Left cardiac atrium (tissue), 4 donors: ENCODE data around the gene SMARCD3. TPM values are rescaled to one million over a fixed set of nuclear protein-coding genes. Genes with fewer than 3 reads are reported as not detected.

Experiments used
- ATAC-seq, 2 donors: fragments of 200-7000 bp; cut with Tn5 transposase; one replicate each; pipeline ENCODE4 v1.9.1; 2020; ENCODE audit warnings: mild to moderate bottlenecking in 2 of 2, moderate library complexity in 2 of 2
- DNase-seq: peaks from one replicate; pipeline ENCODE4 v3.0.0-alpha.2; 2020
- intact Hi-C, 2 donors: fragments of 100-400 bp; cut with DNase I; formaldehyde crosslinking; loops; one replicate each; pipeline versions ENCODE4 v1.14.1 to v1.15.1; 2022 to 2023
- total RNA-seq, 2 donors: library from RNA; stranded (reverse); fragmentation: NEBNext Ultra II Directional; extraction: Animal tissue kit (Norgen Biotek cat#: 25700); gene quantifications; one replicate each; pipeline ENCODE4 v1.2.1, GENCODE V29; 2021
- donor health status: DM: no; HTN: yes; CAD: no.
- donor health status: DM: no; HTN: yes; CAD: no; lungs with severe emphysema.
- donor health status: DM: yes; HTN: yes; CAD: no.
- donor health status: Dilated cardiomyopathy.

The SMARCD3 gene
- total RNA-seq, 2 donors from 2014 or later = 95.5 to 107 TPM

- intact Hi-C loops = no loop called here
- no peak for ATAC-seq
- DNase-seq = peak; percentile 50
These were observed 2.8 kb upstream of the SMARCD3 start for GRCh38 chr7:151251328-151251688.

GRCh38 chr7:151250181-151251132, 2.0 kb upstream of the SMARCD3 start:
- no peak for DNase-seq
- ATAC-seq = no peak
- intact Hi-C loops = no loop called here

- peak; percentile 75 for DNase-seq
- intact Hi-C loops = loop anchor here (5.0 kb wide), 1 partner anchor 53 kb away; no protein-coding TSS in a partner anchor
- peak; percentile 35 to 40 for ATAC-seq
These were observed 1.2 kb upstream of the SMARCD3 start for GRCh38 chr7:151249732-151250072.

DNA sequence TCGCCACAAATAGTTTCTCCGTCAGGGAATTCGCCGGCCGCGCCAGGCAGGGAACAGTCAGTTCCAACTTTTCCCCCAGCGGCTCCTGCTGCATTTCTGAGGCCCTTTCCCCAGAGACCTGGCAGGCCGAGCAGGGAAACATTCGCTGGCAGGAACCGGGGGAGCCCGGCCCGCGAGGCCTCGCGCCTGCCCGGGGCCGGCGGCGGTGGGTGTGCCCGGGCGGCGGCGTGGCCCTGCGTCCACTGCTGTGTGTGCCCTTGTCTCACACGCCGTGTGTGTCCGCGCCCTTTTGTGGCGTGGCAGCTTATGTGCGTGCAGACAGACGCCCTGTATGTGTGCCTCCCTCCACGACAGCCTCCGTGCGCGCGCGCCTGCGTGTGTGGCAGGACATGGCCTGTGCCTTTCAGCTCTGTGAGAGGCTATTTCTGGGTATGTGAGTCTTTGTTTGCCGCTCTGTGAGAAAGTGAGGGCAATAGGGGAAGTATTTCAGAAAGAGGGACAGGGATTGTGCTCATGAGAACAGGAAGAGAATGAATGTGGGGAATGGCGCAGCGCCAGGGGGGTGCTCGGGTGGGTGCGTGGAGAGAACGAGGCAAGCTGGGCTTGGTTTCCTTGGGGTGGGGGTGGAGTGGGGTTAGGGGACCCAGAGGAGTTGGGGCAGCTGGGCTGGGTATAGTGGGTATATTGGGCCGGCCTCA, 689 bp upstream of the SMARCD3 start:
- ATAC-seq (peak; percentile 15 to 27), DNase-seq (peak; percentile 74)
- intact Hi-C loops = loop anchor here (5.0 kb wide), 1 partner anchor 53 kb away; no protein-coding TSS in a partner anchor

DNA sequence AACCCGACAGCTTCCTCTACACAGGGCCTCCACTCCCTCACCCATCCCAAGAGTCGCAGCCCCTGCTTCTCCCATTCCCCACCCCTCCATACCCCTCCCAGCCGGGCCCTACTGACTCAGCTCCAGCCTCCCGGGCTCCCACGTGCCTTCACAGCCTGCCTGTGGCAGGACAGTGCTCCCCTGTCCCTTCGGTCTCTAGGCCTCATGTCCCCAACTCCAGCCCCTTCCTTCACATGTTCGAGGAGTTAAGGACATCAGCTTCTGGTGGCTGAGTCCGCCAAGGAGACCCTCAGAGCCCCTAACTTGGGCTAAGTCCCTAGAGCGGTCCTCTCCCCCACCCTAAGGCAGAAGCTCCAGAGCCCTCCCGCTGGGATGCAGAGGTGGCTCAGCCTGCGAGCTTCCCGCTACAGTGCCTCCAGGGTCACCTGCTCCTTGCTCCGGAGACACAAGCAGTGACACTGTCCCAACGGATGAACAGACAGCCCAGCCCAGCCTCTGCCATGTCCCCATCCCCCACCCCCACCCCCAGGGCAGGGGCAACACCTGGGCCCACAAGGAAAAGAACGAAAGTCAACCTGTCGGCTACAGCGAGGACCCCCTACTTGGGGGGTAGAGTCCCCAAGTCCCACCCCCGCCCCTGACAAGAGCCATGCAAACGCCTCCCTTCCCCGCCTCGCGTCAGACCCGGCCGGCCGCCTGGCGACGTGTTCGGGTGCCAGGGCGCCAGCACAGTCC, 716 bp downstream of the SMARCD3 start:
- peak; percentile 43 for DNase-seq
- intact Hi-C loops = loop anchor here (5.0 kb wide), 1 partner anchor 55 kb away; no protein-coding TSS in a partner anchor
- peak; percentile 5 to 9 for ATAC-seq

GRCh38 chr7:151246851-151247580, 1.5 kb downstream of the SMARCD3 start:
- intact Hi-C loops = loop anchor here (5.0 kb wide), 1 partner anchor 55 kb away; no protein-coding TSS in a partner anchor
- ATAC-seq = no peak
- DNase-seq = no peak

DNA sequence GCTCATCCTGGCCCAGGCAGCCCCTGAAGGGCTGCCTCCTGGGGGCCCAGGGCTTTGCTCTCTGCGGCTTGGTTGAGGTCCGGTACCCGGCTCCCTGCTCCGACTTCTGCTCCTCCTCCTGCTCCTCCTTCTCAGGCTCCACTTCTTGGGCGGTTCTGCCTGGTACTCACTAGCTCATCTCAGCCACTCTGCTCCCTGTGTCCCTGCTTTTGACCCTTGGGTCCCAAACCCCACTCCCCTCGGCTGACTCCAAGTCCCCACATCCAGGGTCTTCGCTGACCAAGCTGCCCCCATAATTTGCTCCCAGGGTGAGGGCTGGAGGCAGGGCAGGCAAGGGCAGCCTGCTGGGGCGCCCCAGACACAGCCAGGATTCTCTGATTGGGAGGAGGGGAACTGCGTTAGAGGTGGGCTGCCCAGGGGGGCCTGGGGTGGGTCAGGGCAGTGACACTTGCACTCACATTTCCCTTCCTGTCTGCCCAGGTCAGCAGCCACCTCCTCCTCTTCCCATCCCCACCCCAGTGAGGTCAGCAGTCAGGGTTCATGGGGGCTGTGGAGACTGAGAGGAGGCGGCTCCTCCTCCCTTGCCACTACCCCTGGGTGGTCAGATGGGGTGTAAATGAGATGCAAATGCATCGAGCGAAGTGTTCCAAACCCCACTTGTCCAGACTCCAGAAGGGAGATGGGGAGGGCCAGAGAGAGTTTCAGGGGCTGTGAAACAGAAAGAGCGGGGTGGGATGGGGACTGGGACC, 2.2 kb downstream of the SMARCD3 start:
- DNase-seq = no peak
- intact Hi-C loops = loop anchor here (5.0 kb wide), 1 partner anchor 56 kb away; no protein-coding TSS in a partner anchor
- no peak for ATAC-seq

GRCh38 chr7:151245360-151246101, 3.0 kb downstream of the SMARCD3 start:
- intact Hi-C loops = loop anchor here (5.0 kb wide), 1 partner anchor 57 kb away; no protein-coding TSS in a partner anchor
- DNase-seq = peak; percentile 61

GRCh38 chr7:151244841-151245346, 3.6 kb downstream of the SMARCD3 start:
- ATAC-seq (no peak), DNase-seq (no peak)
- intact Hi-C loops = loop anchor here (5.0 kb wide), 1 partner anchor 57 kb away; no protein-coding TSS in a partner anchor

More at GRCh38 chr7:151245360-151246101, 3.0 kb downstream of the SMARCD3 start:
- peak; percentile 14 to 18 for ATAC-seq

DNA sequence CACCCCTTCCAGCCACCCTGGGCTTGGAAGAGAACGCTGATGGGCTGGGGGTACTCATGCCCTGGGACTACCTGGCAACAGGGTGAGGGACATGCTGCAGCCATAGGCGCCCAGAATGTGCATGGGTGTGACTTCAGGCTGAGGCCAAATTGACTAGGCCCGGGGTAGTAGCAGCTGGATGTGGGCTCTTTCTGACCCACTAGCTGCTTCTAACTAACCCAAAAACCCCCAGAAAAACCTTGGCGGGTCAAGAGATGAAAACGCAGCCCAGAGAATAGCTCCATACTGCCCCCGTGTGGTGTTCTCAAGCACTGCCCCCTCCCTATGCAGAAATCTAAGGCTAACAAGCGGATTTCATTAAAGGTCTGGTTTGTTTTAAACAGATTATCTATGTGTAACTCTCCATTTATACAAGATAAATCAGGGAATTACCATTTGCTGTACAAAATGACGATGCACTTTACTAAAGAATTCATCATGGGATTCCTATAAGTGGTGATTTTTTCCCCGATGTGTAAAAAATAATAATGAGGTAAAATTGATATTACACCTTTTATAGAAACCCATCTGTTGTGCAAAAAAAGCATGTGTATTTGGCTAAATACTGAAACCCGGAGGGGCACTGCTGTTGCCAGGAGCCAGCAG, 4.2 kb downstream of the SMARCD3 start:
- ATAC-seq (no peak), DNase-seq (no peak)
- intact Hi-C loops = no loop called here

DNA sequence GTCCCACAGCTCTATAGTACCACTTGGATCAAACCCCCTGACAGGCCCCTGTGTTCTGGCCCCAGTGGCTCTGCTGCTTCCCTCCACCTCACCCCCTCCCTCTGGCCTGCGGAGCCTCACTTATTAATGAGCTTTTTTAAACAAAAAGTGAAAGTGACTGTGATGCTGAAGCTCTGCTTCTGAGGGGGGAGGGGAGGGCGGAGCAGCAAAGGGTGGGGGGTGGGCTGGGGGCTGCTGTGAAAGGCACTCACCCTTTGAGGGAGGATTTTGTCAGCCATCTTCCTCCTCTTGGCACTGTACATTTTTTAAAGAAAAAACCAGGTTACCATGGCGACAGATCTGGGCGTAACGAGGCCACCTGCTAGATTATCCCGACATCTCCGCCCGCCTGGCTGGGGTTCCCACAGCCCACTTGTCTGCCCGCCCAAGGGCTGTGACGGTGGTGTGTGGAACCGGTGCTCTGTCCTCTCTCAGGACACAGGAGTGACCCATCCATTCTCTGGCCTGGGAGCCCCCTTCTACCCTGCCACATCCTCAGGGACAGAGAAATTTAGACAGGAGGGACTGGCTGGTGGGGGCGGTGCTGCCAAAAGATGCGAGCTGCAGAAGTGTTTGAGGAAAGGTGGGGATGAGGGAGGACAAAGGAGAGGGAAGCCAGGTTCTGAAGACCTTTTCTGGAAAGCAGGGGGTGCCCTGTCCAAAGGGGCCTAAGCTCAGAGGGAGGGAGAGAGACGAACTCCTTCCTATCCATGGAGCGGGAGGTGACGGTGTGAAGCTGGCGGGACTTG, 4.9 kb downstream of the SMARCD3 start:
- DNase-seq (no peak), ATAC-seq (no peak)
- intact Hi-C loops = no loop called here

DNA sequence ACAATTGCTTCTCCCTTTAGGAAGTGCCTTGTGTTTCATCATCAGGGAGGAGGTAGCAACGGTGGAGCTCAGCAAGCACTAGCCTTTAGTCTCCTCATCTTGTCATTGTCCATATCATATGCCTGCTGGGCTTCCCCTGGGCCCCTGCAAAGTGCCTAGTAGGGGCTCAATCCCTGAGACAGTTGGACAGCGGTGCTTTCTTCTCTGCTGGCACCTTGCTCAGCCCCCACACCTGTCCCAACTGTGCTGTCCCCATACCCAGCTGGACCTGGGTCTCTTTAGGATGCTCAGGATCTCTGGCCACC, 5.5 kb downstream of the SMARCD3 start:
- DNase-seq (no peak), ATAC-seq (no peak)
- intact Hi-C loops = no loop called here

DNA sequence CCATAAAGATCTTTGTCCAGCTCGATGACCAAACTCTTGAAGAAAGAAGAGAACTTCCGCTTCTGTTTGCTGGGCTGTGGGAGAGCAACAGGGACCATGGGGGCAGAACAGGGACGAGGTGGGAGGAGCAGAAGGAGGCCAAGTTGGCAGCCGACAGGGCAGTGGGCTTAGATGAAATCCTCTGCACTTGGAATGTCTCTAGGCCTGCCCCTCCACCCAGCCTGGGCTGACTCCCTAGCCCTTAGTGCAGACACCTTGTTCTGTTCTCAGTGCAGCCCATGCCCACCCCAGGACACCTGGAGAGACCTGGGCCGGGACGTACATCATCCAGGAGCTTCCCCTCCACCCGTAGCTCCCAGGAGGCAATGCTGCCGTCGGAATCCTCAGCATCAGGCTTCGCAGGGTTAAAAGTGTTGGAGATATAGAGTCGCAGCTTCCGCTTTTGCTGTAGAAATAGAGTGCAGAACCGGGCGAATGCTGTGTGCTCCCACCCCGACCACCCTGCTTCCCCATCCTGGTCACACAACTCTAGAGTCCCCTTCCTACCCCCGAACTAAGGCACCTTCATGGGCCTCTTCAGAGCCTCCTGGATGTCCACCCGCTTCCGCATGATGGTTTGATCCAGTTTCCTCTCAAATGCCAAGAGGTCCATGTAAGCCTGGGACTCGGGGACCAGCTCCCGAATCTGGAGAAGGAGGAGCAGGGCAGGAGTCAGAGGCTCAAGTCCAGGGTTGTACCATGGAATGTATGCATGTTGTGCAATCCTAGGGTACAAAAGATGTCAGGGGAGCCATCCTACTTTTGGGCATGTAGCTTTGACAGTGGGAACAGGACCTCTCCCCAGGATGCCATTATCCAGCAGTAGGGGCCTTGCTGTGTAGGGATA, 6.1 kb downstream of the SMARCD3 start:
- ATAC-seq (no peak), DNase-seq (no peak)
- intact Hi-C loops = no loop called here

- DNase-seq (no peak), ATAC-seq (no peak)
- intact Hi-C loops = no loop called here
These were observed 6.8 kb downstream of the SMARCD3 start for GRCh38 chr7:151241755-151242096.
